CD4-positive, alpha-beta T cell treated with Interleukin-2 at 100 ng/mL for 4 hours (primary cell): Measurements from ENCODE around the gene MYPN.
"Not testable (repeated sequence)": the region's sequence is repeated elsewhere in the genome, so short reads cannot be mapped to it uniquely, and the experiment has no call there.

Source experiments
- DNase-seq: peaks from one replicate; pipeline ENCODE4 v3.0.0-alpha.2; 2020; ENCODE audit warnings: low spot score

MYPN gene

GRCh38 chr10:68135362-68135761 is 26.1 kb downstream of the MYPN start:
- no peak for DNase-seq

- DNase-seq = no peak
Observed at GRCh38 chr10:68135922-68136792, 26.9 kb downstream of the MYPN start.

GRCh38 chr10:68137171-68137570 is 27.9 kb downstream of the MYPN start:
- DNase-seq = no peak

- DNase-seq = no peak
Observed at GRCh38 chr10:68138526-68138925, 29.2 kb downstream of the MYPN start.

- no peak for DNase-seq
Observed at GRCh38 chr10:68139448-68140272, 30.4 kb downstream of the MYPN start.

GRCh38 chr10:68142761-68143160 is 33.5 kb downstream of the MYPN start:
- DNase-seq = no peak

- DNase-seq = no peak
Observed at GRCh38 chr10:68144709-68145108, 35.4 kb downstream of the MYPN start.

- no peak for DNase-seq
Observed at GRCh38 chr10:68145705-68146104, 36.4 kb downstream of the MYPN start.

GRCh38 chr10:68146133-68146532 is 36.8 kb downstream of the MYPN start:
- no peak for DNase-seq

- DNase-seq = no peak
Observed at GRCh38 chr10:68151453-68151852, 42.2 kb downstream of the MYPN start.

GRCh38 chr10:68153473-68154210 is 44.4 kb downstream of the MYPN start:
- no peak for DNase-seq

GRCh38 chr10:68154211-68154497 is 44.9 kb downstream of the MYPN start:
- no peak for DNase-seq

GRCh38 chr10:68155615-68156210 is 46.4 kb downstream of the MYPN start:
- DNase-seq = no peak

GRCh38 chr10:68156373-68157185 is 47.3 kb downstream of the MYPN start:
- DNase-seq = peak; percentile 70

GRCh38 chr10:68157522-68157921 is 48.2 kb downstream of the MYPN start:
- not testable (repeated sequence) for DNase-seq

- no peak for DNase-seq
Observed at GRCh38 chr10:68158031-68158430, 48.7 kb downstream of the MYPN start.

- DNase-seq = no peak
Observed at GRCh38 chr10:68163735-68164134, 54.4 kb downstream of the MYPN start.

- DNase-seq = no peak
Observed at GRCh38 chr10:68165643-68166042, 56.4 kb downstream of the MYPN start.

- DNase-seq = no peak
Observed at GRCh38 chr10:68166871-68167585, 57.7 kb downstream of the MYPN start.

GRCh38 chr10:68167586-68168189 is 58.4 kb downstream of the MYPN start:
- DNase-seq = no peak
